Pons (tissue), 1 donor: Measurements from ENCODE around the gene SMNDC1.
A peak's percentile ranks its signal among the peaks of the same experiment; 100 is the strongest.
"Not testable (repeated sequence)": the region's sequence is repeated elsewhere in the genome, so short reads cannot be mapped to it uniquely, and the experiment has no call there.

Experiments used
- DNase-seq: peaks from one replicate; pipeline ENCODE4 v3.0.0-alpha.2; 2016; ENCODE audit warnings: low spot score

Gene SMNDC1

GRCh38 chr10:110284262-110284661, 20.5 kb downstream of the SMNDC1 start:
- no peak for DNase-seq

- peak; percentile 96 for DNase-seq
Measured at GRCh38 chr10:110279407-110279986, 25.2 kb downstream of the SMNDC1 start.

GRCh38 chr10:110278562-110279406, 25.9 kb downstream of the SMNDC1 start:
- no peak for DNase-seq

- no peak for DNase-seq
Measured at GRCh38 chr10:110277591-110277990, 27.1 kb downstream of the SMNDC1 start.

GRCh38 chr10:110276603-110277002, 28.1 kb downstream of the SMNDC1 start:
- DNase-seq: no peak

- DNase-seq: peak; percentile 62
Measured at GRCh38 chr10:110275128-110275729, 29.5 kb downstream of the SMNDC1 start.

- no peak for DNase-seq
Measured at GRCh38 chr10:110274647-110275046, 30.1 kb downstream of the SMNDC1 start.

- no peak for DNase-seq
Measured at GRCh38 chr10:110274072-110274627, 30.6 kb downstream of the SMNDC1 start.

- peak; percentile 68 for DNase-seq
Measured at GRCh38 chr10:110273474-110273873, 31.2 kb downstream of the SMNDC1 start.

- DNase-seq: not testable (repeated sequence)
Measured at GRCh38 chr10:110272995-110273394, 31.7 kb downstream of the SMNDC1 start.

GRCh38 chr10:110269374-110270318, 35.1 kb downstream of the SMNDC1 start:
- peak; percentile 96 for DNase-seq

GRCh38 chr10:110268971-110269370, 35.7 kb downstream of the SMNDC1 start:
- no peak for DNase-seq

- DNase-seq: peak; percentile 42
Measured at GRCh38 chr10:110268442-110268841, 36.3 kb downstream of the SMNDC1 start.

- no peak for DNase-seq
Measured at GRCh38 chr10:110267276-110267675, 37.4 kb downstream of the SMNDC1 start.

GRCh38 chr10:110265573-110266193, 39.0 kb downstream of the SMNDC1 start:
- no peak for DNase-seq

GRCh38 chr10:110263164-110263563, 41.6 kb downstream of the SMNDC1 start:
- DNase-seq: no peak

GRCh38 chr10:110260746-110261477, 43.8 kb downstream of the SMNDC1 start:
- DNase-seq: no peak

- no peak for DNase-seq
Measured at GRCh38 chr10:110259317-110259716, 45.4 kb downstream of the SMNDC1 start.

GRCh38 chr10:110258542-110258941, 46.2 kb downstream of the SMNDC1 start:
- DNase-seq: no peak

- no peak for DNase-seq
Measured at GRCh38 chr10:110254467-110254866, 50.3 kb downstream of the SMNDC1 start.
